LNCAP (cell line): Measurements from ENCODE around the gene CHRM3.

Experiments
- CTCF ChIP-seq: fragments of 450-650 bp; IDR thresholded peaks from 2 replicates; pipeline ENCODE4 v1.5.1; 2017; ENCODE audit warnings: mild to moderate bottlenecking

The CHRM3 gene

GRCh38 chr1:239387304-239388158 is 1.2 kb downstream of the CHRM3 start:
- no peak for TF ChIP-seq CTCF

GRCh38 chr1:239388159-239388485 is 1.8 kb downstream of the CHRM3 start:
- no peak for TF ChIP-seq CTCF

GRCh38 chr1:239388578-239388977 is 2.2 kb downstream of the CHRM3 start:
- no peak for TF ChIP-seq CTCF

- TF ChIP-seq CTCF, result no peak
These were observed 3.3 kb downstream of the CHRM3 start for GRCh38 chr1:239389703-239390102.

- TF ChIP-seq CTCF, result no peak
These were observed 5.9 kb downstream of the CHRM3 start for GRCh38 chr1:239392271-239392670.

- no peak for TF ChIP-seq CTCF
These were observed 7.7 kb downstream of the CHRM3 start for GRCh38 chr1:239394107-239394506.

GRCh38 chr1:239413916-239414315 is 27.5 kb downstream of the CHRM3 start:
- no peak for TF ChIP-seq CTCF

- no peak for TF ChIP-seq CTCF
These were observed 30.9 kb downstream of the CHRM3 start for GRCh38 chr1:239417221-239417620.
